HG03159 (cell line): ENCODE measurements around the gene SSBP3.

Experiments
- ATAC-seq: cut with Tn5 transposase; IDR thresholded peaks from one replicate; pipeline ENCODE4 v1.9.1; 2021; ENCODE audit warnings: mild to moderate bottlenecking, moderate library complexity; ENCODE audit not compliant: unreplicated experiment

SSBP3 gene

DNA sequence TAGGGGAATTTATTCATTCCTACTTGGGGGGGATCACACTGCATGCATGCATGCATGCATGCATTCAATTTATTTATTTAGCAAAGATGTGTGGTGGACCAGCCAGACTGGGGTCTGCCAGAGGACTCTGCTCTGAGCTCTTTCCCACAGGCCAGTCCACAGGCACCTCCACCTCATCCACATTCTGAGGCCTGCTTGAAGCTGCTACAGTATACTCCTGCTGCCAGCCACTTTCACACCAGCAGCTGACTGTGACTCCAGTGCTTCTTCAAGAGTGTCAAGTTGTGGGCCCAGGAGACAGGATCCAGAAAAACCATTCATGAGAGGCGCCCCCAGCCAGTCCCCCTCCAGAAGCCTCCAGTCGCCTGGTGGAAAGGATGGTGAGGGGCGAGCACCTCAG, 30.9 kb downstream of the SSBP3 start:
- no peak for ATAC-seq

DNA sequence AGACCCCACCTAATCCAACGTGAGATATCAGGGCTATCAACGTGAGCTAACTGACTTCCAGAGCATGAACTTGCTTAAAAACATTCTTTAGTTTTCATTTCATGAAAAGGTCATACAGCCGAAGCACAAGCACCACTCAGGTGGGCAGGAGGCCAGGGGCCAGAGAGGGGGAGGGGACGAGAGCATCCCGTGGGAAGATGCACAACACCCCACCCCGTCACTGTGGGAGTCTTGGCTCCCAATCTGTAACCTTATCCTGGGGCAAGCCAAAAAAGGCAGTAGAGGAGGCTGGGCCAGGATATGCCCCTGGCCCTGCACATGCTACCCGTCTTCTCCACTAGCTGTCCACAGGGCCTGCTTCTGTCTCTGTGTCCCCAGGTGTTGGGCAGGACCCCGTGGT, 31.4 kb downstream of the SSBP3 start:
- ATAC-seq, result no peak

DNA sequence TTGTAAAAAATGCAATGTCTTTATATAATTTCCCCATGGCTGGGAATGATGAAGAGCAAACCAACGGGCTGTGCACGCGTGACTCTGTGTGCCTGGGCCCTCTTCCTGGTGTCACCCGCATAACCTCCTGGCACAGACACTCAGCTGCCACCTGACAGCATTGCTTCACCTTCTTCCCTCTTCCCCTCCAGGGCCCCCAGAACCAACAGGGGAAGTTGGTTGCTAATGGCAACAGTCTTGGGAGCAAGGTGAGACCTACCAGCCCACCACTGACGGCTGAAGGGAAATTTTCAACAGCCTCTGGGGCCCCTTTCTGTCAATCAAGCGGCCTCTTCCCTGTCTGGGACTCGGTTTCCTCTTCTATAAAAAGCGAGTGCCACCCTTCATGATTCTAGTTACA, 33.2 kb downstream of the SSBP3 start:
- no peak for ATAC-seq

DNA sequence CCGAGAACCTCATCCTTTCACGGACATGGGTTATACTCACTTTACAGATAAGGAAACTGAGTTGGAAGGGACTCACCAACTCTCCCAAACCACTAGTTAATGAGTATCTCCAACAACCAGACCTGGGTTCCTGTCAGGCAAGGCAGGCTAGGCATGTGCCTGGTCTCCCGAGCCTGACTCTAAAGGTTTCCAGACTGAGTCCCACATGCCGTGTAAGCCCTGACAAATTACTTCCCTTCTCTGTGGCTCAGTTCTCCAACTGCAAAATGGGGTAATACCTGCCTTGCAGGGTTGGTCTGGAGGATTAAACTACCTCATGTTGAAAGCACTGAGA, 34.3 kb downstream of the SSBP3 start:
- ATAC-seq, result no peak

DNA sequence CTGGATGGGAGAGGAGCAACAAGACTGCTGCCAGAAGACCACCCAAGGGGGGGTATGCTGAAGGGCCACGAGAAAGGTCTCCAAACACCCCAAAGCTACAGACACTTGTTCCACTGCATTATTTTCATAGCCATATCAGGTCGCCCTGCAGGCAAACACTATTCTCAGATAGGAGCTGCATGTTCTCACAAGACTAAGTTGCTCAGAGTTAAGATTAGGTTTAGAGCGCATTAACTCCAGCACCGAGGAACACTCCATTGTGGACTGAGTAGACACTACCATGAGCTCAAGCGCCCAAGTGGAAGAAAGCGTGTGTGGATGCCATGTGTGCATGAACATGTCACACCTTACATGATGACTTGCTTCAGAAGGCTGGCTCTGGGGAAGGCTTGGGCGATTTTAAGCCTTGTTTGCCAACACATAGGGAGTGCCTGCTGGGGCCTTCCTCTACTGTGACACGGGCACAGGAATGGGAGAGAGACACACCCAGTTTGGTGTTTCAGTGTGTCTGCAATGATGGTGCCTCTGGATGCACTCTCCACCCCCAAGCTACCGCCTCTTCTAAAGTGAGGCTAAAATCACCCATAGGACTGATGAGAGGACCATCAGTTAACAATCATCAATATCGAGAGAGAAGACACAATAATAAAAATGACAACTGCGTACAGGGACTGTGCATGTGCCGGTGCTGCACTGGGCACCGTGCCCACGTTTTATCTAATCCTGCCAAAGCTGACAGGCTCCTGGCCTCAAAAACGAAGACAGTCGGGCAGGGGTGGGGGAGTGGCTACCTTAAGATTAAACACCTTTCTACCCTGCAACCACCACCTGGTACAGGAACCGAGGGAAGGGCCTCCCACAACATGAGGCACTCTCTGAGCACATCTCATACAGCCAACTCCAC, 34.9 kb downstream of the SSBP3 start:
- ATAC-seq, result no peak

DNA sequence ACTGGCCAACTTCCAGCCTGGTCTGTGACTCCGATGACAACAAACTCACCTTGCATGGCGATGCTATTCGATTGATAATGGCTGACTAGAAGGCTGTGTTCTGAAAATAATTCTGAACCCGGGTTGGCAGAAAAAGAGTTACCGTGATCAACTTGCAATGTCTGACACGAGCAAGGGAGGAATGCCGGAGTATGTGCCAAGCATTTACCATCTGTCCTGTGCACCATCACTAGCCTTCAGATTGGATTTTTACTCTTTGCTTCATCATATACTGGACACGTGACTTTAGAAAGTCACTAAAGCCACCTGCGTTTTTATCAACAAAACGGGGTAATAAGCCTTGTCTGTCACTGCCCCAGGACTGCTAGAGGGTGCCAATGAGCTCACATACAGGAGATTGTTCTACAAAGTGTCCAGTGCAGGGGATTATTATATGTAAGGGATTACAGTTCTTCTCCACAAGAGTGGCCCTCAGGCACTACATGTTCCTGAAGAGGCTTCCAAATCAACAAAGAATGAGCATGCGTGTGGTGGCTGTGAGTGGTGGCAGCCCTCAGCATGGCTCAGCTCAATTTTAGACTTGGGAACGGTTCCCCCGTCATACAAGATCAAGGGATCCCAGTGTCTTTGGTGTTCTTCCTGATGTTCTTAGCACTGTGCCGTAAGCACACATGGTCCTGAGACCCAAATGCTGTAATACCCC, 35.8 kb downstream of the SSBP3 start:
- ATAC-seq, result no peak

DNA sequence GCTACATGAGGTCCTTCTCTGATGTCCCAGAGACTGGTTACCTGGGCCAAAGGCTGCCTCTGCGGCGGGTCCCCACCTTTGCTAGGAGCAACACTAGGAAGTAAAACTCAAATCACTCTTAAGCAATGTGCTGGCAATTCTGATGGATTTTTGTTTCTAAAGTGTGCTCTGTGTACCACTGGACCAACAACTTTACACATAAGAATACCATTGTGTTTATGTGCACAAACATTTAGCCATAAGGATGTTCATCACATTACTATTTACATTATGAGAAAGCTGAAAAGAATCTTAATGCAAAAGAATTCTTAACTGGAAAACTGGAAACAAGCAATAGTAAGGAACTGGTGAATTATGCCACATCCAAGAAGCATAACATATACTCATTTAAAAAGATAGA, 38.6 kb downstream of the SSBP3 start:
- ATAC-seq, result no peak

DNA sequence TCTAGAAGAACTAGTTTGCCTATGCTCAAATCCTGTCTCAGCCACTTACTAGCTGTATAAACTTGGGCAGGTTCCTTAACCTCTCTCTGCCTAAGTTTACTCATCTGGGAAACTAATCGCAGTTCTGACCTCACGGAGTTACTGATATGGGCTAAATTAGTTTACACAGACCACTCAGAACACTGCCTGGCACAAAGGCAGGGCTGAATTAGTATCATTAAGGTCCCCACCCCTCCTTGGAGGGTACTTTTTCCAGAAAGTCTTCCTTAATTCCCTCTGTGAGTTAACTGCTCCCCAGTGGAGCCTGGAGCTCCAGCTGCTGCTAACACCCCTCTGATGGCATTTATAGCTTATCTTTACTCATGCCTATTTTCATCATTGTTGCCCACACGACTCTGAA, 40.3 kb downstream of the SSBP3 start:
- ATAC-seq, result no peak

DNA sequence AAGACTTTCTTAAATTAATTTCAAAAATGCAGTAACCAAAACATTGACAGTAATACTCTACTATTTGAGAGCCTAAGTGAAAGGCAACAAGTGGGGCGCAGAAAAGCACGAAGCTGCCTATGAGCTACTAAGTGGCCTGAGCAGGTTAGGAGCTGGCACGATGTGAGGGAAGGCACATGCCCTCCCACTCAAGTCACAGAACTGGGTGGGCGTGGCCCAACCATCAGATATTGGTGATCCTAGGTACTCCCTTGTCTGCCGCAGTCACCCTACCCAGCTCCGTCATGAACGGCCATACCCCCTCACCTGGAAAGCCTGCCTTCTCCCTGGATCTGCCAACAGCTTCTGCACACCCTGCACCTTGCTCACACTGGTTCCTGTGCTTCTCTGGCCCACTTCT, 40.8 kb downstream of the SSBP3 start:
- no peak for ATAC-seq

DNA sequence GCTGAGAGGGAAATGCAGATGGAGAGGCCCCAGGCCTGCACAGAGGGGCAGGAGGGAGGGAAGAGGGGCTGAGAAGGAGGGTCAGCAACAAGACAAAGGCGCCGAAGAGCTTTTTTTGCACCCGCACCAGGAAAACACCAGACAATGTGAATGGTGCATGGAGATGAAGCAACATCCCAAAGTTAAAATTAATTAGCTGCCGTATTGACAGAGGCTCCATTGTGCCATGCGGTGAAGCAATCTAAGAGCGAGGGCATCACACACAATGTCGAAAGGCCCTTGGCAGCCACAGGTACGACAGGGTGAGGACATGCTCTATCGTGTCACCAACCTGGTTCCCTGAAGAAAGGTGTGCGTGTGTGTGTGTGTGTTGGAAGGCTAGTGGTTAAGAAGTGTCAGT, 41.2 kb downstream of the SSBP3 start:
- ATAC-seq, result no peak

DNA sequence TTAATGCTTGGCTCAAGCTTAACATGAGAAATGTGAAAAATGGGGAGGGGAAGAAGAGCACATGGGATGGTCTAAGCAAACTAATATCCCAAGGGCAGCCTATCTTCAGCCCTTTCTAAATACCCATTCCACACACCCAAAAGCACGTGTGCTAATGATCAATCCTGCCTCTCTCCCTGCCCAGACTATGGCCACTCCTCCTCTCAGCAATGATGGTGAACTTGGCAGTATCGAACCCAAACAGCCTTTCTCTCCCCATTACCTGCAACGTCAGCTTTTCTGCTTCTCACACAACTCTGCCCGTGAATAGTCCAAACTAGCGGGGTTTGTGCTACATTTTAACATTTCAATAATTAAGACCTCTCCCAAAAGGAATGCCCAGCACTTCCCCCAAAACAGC, 41.6 kb downstream of the SSBP3 start:
- no peak for ATAC-seq

DNA sequence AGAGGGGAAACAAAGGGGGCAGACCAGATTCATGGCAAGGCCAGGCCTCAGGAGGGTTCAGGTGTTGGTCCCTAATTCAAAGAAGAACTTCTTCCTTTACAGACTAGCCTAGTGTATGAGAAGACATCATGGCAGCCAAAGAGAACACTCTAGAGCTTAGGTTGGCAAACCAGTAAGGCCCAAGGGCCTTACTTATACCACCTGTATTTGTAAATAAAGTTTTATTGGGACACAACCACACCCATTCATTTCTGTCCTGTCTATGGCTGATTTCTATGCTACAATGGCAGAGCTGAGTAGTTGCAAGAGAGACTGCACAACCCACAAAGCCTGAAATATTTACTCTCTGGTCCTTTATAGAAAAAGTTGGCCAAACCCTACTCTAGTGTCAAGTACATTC, 42.3 kb downstream of the SSBP3 start:
- ATAC-seq, result no peak

DNA sequence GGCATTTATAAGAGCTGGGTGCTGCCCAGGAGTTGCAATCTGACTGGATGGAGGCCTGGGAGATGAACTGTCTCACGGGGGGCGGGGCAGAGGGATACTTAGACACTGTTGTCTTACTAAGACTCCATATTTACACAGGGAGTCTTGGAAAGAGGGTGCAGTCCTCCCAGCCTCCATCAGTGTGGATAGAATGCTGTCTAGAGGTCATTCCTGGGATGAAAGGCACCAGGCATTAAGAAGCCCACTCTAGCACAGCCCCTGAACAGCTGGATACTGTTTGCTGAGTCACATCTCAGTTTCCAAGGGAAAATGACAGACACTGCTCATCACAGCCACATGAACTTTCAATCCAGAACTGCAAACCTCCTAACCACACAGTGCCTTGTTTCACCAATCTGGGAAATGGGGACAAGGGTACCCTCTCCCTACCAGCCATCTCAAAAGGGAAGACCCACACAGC, 43.3 kb downstream of the SSBP3 start:
- ATAC-seq, result no peak

DNA sequence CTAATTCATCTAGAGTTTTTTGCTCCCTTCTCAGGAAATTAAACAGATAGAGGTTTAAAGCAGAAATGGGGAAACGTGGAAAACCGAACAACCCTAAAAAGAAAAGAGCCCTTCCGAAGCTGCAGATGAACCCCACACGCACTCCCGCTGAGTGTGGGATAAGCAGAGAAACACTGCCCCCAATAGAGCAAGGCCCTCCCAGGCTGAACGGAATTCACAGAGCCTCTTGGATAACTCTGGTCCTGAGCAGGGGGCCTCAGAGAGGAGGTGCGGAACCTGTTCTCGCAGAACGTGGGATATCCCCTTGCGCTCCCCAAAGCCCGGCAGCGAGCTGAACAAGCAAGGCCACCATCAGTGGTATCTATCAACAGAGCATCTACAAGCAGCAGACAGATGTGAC, 44.9 kb downstream of the SSBP3 start:
- no peak for ATAC-seq

DNA sequence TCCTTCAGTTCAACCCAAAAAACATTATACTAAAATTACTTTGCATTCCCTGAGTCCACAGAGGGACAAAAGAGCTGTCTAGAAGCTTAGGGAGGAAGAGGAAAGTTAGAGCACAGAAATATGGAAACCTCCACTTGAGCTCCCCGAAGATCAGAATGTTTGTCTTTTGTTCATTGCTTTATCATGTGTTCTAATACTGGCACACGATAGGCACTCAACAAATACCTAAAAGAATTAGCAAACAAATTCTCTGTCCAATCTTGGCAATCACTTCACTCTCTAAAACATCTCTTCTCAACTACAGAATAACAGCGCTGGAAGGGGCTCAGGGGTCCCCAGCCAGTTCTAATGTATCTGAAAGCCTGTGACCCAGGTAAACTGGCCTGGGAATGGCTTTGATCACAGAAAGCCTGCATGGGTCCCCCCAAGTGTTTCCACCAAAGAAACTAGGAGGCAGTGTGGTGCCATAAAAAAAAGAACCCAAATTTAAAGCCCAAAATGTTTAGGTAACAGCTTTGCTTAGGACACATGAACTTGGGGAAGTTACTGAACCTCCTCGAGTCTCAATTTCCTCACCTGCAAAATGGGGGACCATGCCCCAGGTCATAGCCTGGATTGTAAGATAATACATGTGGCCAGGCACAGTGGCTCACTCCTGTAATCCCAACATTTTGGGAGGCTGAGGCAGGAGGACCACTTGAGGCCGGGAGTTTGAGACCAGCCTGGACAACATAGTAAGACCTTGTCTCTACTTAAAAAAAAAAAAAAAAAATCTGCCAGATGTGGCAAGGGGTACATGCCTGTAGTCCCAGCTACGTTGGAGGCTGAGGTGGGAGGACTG, 45.8 kb downstream of the SSBP3 start:
- no peak for ATAC-seq

DNA sequence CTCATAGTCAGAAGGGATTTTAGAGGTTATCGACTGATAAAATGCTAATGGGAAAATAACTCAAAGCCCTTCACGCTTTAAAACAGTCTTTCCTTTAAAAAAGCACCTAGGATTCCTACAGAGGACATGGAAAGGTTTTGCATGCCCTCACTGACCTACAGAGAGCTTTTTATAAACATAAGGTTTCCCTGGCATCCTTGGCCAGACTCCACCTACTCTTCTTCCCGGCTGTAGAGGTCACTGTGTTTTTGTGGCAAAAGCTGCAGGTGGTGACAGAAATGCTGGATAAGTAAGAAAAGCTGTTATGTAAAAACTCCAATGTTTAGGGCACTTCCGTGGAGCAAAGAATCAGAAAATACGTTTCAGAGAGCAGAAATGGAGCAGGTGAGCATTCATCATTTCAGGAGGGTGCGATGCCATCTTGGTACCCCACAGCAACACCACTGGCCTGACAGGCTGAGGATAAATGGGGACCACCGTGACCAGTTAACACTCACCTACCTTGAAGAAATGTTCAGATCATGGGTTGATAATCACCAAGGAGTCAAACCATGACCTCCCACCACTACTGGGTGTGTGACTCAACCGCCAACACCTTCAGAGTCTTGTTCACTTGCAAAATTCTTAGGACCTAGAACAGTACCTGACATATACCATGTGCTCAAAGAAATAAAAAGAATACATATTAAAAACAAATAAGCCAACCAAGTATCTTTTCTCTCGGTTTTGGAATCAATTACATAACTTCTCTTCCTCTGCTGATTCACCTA, 46.6 kb downstream of the SSBP3 start:
- ATAC-seq, result no peak

DNA sequence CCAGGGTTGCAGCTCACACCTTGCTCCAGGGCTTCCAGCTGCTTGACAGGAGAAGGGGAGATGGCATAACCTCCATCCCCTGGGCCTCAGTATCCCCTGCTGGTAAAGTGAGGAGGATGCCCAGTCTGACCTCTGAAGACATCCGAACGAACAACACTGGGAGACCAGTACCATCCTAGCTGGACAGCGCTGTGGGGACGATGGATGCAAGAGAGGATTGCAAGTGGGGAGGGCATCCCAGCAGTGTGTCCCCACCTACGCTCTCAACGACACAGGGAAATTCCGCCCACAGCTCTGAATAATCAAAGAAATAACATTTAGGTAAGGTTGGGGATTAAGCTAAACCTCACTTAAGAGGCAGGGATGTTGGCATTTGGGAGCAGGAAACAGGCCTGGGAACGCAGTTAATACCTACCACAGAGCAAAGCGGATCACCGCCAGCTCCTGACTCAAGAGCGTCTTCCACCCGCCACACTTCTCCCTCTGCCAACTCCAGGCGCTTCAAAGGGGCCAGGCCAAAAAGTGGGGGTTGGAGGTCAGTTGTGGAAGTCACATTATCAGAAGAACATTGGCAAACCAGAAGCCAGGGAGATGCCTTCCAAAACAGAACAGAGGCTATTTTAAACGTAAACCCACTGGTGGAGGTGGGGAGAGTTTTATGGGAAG, 47.6 kb downstream of the SSBP3 start:
- ATAC-seq, result no peak

DNA sequence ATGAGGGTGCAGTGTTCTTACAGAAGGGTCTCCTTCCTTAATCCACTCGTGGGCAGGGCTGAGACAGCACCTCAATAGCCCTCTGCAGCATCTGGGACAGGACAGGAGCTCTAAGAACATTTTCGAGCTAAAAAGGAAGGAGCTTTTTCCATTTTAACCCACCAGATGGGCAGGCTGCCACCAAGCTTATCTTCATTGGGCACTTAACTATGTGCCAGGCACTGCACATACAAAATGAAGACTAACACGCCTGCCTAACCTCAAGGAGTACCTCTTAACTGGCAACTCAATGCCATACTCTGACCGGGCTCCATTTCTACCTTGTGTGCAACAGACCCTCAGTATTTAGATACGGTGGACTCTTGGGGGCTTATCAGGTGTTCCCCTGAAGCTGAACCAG, 48.2 kb downstream of the SSBP3 start:
- no peak for ATAC-seq

DNA sequence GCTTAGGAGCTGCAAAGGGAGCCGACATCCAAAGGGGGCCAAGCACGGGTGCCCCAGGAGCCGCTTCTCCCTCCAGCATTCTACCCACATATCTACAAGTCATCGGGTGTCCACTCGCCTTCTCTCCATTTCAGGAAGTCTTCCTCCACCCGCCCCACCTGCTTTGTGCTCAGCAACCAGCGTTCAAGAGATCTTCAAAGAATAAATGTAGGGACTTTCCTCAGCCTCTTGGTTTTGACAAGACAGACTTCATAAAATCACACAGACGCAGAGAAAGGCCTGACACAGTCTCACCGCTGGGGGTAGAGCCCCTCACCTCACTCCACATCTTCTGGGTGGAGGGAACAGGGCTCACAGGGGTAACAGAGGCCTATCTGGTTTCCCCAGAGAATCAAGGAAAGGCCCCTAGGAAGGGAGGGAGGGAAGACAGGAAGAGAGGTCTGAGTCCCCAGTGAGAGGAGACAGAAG, 49.5 kb downstream of the SSBP3 start:
- peak; percentile 66 for ATAC-seq
